ENCODE measurements around the gene FAM221B. TPM values are rescaled to one million over a fixed set of nuclear protein-coding genes. Genes with fewer than 3 reads are reported as not detected.

FAM221B gene
- total and polyA plus RNA-seq, 2 of the 4 experiments (the other 2 are of a cell fraction) = not detected

- TF ChIP-seq ELK1 (IDR thresholded peaks at IDR 0.05; ENCODE audit: borderline replicate concordance, low read depth, low read length) (no peak), RFX5 (IDR thresholded peaks at IDR 0.05; ENCODE audit: low read depth, low read length) (no peak)
These were observed 13.5 kb downstream of the FAM221B start, which contains the start of gene HINT2 (continued) for GRCh38 chr9:35814841-35815543.
